ENCODE data around the gene SSH2.
"Not testable (repeated sequence)": the region's sequence is repeated elsewhere in the genome, so short reads cannot be mapped to it uniquely, and the experiment has no call there.

Gene SSH2

DNA sequence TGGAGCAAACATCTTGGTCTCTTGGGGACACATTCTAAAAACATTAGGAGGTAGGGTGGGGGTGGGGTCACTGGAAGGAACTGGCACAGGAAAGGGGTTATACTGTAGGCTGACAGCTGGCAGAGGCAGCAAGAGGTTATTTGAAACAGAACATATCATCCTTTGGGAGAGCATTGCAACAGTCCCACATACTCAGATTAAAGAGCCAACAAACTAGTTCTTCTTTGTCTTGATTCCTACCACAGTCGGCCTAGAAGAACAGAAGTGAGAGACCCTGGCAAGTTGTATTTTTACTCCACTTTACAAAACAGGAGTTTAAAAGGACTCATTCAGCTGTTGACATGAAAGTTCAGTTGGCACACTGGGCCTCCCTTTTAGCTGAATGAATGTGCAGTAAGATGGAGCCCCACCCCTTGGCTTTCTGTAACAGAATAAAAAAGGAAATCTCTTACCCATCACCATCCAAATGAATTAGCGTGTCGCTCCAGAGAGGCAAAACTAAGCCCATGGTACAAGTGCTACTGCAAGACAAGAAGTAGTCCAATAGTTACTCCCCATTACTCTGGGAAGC, 252.7 kb downstream of the SSH2 start (continued):
- TF ChIP-seq ZNF692 (tag by site-specific recombination; IDR thresholded peaks at IDR 0.05) (no peak), ZNF596 (tag by site-specific recombination; IDR thresholded peaks at IDR 0.05) (no peak), ZBTB8A (tag by site-specific recombination; IDR thresholded peaks at IDR 0.05) (no peak), ZFP41 (tag by site-specific recombination; IDR thresholded peaks at IDR 0.05; ENCODE audit: borderline replicate concordance) (no peak), ZNF391 (tag by site-specific recombination; IDR thresholded peaks at IDR 0.05; ENCODE audit: borderline replicate concordance, low read depth) (no peak), ZNF514 (tag by site-specific recombination; IDR thresholded peaks at IDR 0.05) (no peak), YY2 (tag by site-specific recombination; IDR thresholded peaks at IDR 0.05) (no peak), BCL11A (tag by site-specific recombination; IDR thresholded peaks at IDR 0.05; ENCODE audit: low read depth) (no peak), SP2 (tag by site-specific recombination; IDR thresholded peaks at IDR 0.05) (no peak), ZNF175 (tag by site-specific recombination; IDR thresholded peaks at IDR 0.05) (no peak), ZNF416 (tag by site-specific recombination; IDR thresholded peaks at IDR 0.05) (no peak)
- TF ChIP-seq, protein P1, sequence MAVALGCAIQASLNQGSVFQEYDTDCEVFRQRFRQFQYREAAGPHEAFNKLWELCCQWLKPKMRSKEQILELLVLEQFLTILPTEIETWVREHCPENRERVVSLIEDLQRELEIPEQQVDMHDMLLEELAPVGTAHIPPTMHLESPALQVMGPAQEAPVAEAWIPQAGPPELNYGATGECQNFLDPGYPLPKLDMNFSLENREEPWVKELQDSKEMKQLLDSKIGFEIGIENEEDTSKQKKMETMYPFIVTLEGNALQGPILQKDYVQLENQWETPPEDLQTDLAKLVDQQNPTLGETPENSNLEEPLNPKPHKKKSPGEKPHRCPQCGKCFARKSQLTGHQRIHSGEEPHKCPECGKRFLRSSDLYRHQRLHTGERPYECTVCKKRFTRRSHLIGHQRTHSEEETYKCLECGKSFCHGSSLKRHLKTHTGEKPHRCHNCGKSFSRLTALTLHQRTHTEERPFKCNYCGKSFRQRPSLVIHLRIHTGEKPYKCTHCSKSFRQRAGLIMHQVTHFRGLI (tag by site-specific recombination; IDR thresholded peaks at IDR 0.05): no peak

GRCh38 chr17:29675961-29676360, 254.1 kb downstream of the SSH2 start:
- CTCF ChIA-PET: interaction anchor here (0.6 to 0.7 kb wide), 2 partner anchors 36 to 263 kb away, joined by 3 read pairs; no protein-coding TSS in a partner anchor
- H3K36me3 ChIP-seq (ENCODE audit: control insufficient read depth in 2 of 2, insufficient read depth in 1 of 2, low read length in 2 of 2); H3K4me3 ChIP-seq (ENCODE audit: low read depth, low read length); POLR2A ChIA-PET; H3K4me1 ChIP-seq (ENCODE audit: control insufficient read depth, insufficient read depth, low read length); H3K9me3 ChIP-seq (ENCODE audit: control insufficient read depth, insufficient read depth, low read depth, low read length); H3K27ac ChIP-seq (ENCODE audit: extremely low read depth, low read depth, low read length): not testable (repeated sequence)

DNA sequence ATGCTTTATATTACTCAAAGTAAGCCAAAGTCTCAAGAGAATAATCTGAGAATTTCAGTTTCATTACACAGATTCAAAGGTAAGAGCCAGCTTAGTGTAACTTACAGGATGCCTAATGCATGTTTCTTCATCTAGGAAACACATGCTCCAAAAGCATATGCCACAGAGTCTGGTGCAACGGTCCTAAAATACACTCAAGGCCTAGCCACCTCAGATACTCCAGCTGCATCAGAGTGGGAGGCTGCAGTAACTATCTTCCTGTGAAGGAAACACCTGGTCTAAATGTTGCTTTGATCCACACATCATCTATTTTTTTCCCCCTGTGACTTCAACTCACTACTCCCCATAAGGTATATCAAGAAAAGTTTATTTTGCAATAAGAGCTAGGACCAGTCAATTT, 255.7 kb downstream of the SSH2 start:
- POLR2A ChIA-PET: interaction anchor here (0.5 kb wide), 1 partner anchor 1425 kb away, joined by 3 read pairs; no protein-coding TSS in a partner anchor
- no peaks in the 10 kb centered on the region for H3K9me3 ChIP-seq (ENCODE audit: control insufficient read depth, insufficient read depth, low read depth, low read length)
- TF ChIP-seq FEZF1 (tag by site-specific recombination; IDR thresholded peaks at IDR 0.05): no peak
- no peak for TF ChIP-seq ZNF169 (tag by site-specific recombination; IDR thresholded peaks at IDR 0.05)
- TF ChIP-seq GLIS1 (tag by site-specific recombination; IDR thresholded peaks at IDR 0.05): no peak
- TF ChIP-seq, protein P2, sequence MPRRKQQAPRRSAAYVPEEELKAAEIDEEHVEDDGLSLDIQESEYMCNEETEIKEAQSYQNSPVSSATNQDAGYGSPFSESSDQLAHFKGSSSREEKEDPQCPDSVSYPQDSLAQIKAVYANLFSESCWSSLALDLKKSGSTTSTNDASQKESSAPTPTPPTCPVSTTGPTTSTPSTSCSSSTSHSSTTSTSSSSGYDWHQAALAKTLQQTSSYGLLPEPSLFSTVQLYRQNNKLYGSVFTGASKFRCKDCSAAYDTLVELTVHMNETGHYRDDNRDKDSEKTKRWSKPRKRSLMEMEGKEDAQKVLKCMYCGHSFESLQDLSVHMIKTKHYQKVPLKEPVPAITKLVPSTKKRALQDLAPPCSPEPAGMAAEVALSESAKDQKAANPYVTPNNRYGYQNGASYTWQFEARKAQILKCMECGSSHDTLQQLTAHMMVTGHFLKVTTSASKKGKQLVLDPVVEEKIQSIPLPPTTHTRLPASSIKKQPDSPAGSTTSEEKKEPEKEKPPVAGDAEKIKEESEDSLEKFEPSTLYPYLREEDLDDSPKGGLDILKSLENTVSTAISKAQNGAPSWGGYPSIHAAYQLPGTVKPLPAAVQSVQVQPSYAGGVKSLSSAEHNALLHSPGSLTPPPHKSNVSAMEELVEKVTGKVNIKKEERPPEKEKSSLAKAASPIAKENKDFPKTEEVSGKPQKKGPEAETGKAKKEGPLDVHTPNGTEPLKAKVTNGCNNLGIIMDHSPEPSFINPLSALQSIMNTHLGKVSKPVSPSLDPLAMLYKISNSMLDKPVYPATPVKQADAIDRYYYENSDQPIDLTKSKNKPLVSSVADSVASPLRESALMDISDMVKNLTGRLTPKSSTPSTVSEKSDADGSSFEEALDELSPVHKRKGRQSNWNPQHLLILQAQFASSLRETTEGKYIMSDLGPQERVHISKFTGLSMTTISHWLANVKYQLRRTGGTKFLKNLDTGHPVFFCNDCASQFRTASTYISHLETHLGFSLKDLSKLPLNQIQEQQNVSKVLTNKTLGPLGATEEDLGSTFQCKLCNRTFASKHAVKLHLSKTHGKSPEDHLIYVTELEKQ (tag by site-specific recombination; IDR thresholded peaks at IDR 0.05; ENCODE audit: borderline replicate concordance): no peak
- no peak for TF ChIP-seq WT1 (tag by site-specific recombination; IDR thresholded peaks at IDR 0.05)
- no peak for TF ChIP-seq KLF17 (tag by site-specific recombination; IDR thresholded peaks at IDR 0.05)
- no peak for TF ChIP-seq BCL11B (tag by site-specific recombination; IDR thresholded peaks at IDR 0.05; ENCODE audit: low read depth)
- no peak for TF ChIP-seq KLF9 (tag by site-specific recombination; IDR thresholded peaks at IDR 0.05; ENCODE audit: low read depth)
- no peak for TF ChIP-seq PRDM1 (tag by site-specific recombination; IDR thresholded peaks at IDR 0.05)
- no peak for TF ChIP-seq ZNF23 (tag by site-specific recombination; IDR thresholded peaks at IDR 0.05; ENCODE audit: borderline replicate concordance)
- TF ChIP-seq ZNF202 (tag by site-specific recombination; IDR thresholded peaks at IDR 0.05; ENCODE audit: borderline replicate concordance): no peak
- no peak for TF ChIP-seq ZNF654 (tag by site-specific recombination; IDR thresholded peaks at IDR 0.05; ENCODE audit: low read depth)
- no peak for TF ChIP-seq KLF7 (tag by site-specific recombination; IDR thresholded peaks at IDR 0.05; ENCODE audit: borderline replicate concordance)
- no peak for TF ChIP-seq SALL2 (tag by site-specific recombination; IDR thresholded peaks at IDR 0.05; ENCODE audit: borderline replicate concordance)

More for the DNA sequence above, 255.7 kb downstream of the SSH2 start:
- CTCF ChIA-PET: interaction anchor here (0.6 kb wide), 1 partner anchor 103 kb away, joined by 3 read pairs; no protein-coding TSS in a partner anchor
- H3K36me3 ChIP-seq (ENCODE audit: control insufficient read depth in 2 of 2, insufficient read depth in 1 of 2, low read length in 2 of 2): peaks cover 15 to 17% of the 10 kb centered on the region in 2 experiments
- no peak overlapping the region for H3K27ac ChIP-seq (ENCODE audit: extremely low read depth, low read depth, low read length)
- no peaks in the 10 kb centered on the region; the same call in 1 of the 2 replicates for H3K4me1 ChIP-seq (ENCODE audit: control insufficient read depth, insufficient read depth, low read length)
- H3K4me3 ChIP-seq (ENCODE audit: low read depth, low read length): no peak overlapping the region

Measured in HEK293 (cell line).